ENCODE results near the gene DDX24. TPM values are rescaled to one million over a fixed set of nuclear protein-coding genes. Genes with fewer than 3 reads are reported as not detected.
A peak's percentile ranks its signal among the peaks of the same experiment; 100 is the strongest.
"Not testable (repeated sequence)": the region's sequence is repeated elsewhere in the genome, so short reads cannot be mapped to it uniquely, and the experiment has no call there.

The DDX24 gene
- total RNA-seq, 4 donors from 2014 or later = 182 to 252 (median 201) TPM

GRCh38 chr14:94077111-94077821 is 3.7 kb downstream of the DDX24 start:
- 39 to 43% methylated on average over 7 of the region's 7 CpGs for WGBS, 2 donors (ENCODE audit: low coverage in 1 of 2)
- peaks cover 0 to 7% (median 0%) of the 10 kb centered on the region in 3 donors for H3K9me3 ChIP-seq
- H3K36me3 ChIP-seq = peaks cover 0 to 42% of the 10 kb centered on the region in 2 donors
- H3K27me3 ChIP-seq = no peaks in the 10 kb centered on the region
- ATAC-seq = no peak
- peaks cover 19 to 57% (median 23%) of the 10 kb centered on the region in 3 donors for H3K4me1 ChIP-seq
- H3K4me3 ChIP-seq = peak overlapping the region; percentile 83 to 99
- H3K27ac ChIP-seq = no peak overlapping the region
- TF ChIP-seq CTCF (IDR thresholded peaks at IDR 0.05) (no peak), POLR2AphosphoS5 (IDR thresholded peaks at IDR 0.05) (no peak), EP300 (IDR thresholded peaks at IDR 0.05) (no peak), POLR2A (IDR thresholded peaks at IDR 0.05) (no peak)

DNA sequence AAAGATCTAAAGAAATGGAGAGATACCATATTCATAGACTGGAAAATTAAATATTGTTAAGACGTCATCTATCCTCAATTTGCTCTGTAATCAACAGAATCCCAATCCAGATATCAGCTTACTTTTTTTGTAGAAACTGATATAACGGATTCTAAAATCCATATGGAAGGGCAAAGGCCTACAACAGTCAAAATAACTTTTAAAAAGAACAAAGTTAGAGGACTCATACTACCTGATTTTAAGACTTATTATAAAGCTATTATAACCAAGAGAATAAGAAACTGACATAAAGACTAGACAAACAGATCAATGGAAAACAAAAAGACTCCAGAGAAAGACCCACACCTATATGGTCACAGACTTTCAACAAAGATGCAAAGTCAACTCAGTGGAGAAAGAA is 6.0 kb downstream of the DDX24 start:
- no peak overlapping the region for H3K4me3 ChIP-seq
- WGBS, 2 donors (ENCODE audit: low coverage in 1 of 2) = 90 to 95% methylated on average over 2 of the region's 2 CpGs
- no peak overlapping the region for H3K27ac ChIP-seq
- H3K9me3 ChIP-seq = peaks cover 0 to 7% (median 0%) of the 10 kb centered on the region in 3 donors
- H3K36me3 ChIP-seq = peaks cover 0 to 42% of the 10 kb centered on the region in 2 donors
- H3K4me1 ChIP-seq = peaks cover 18 to 61% (median 19%) of the 10 kb centered on the region in 3 donors
- TF ChIP-seq EP300 (IDR thresholded peaks at IDR 0.05) (no peak), POLR2AphosphoS5 (IDR thresholded peaks at IDR 0.05) (no peak), CTCF (IDR thresholded peaks at IDR 0.05) (no peak), POLR2A (IDR thresholded peaks at IDR 0.05) (no peak)
- no peaks in the 10 kb centered on the region for H3K27me3 ChIP-seq
- ATAC-seq = no peak

DNA sequence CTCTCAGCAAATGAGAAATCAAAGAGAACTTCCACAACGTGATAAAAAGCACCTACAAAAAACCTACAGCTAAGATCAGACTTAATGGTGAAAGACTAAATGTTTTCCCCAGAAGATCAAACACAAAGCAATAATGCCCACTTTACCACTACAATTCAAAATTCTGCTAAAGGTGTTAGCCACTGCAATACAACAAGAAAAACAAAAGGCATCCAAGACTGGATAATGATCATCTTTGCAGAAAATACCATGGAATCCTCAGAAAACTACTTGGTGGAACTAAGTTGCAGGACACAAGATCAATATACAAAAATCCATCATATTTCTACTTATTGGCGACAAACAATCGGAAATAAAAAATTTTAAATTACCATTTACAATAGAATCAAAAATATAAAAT is 6.5 kb downstream of the DDX24 start:
- Histone ChIP-seq H3K27ac (no peak overlapping the region), H3K9me3 (peaks cover 0 to 7% (median 0%) of the 10 kb centered on the region in 3 donors), H3K4me1 (peaks cover 18 to 58% (median 19%) of the 10 kb centered on the region in 3 donors), H3K36me3 (peaks cover 0 to 42% of the 10 kb centered on the region in 2 donors), H3K27me3 (no peaks in the 10 kb centered on the region), H3K4me3 (no peak overlapping the region)
- WGBS, 2 donors (ENCODE audit: low coverage in 1 of 2) = 89 to 97% methylated on average over 3 of the region's 3 CpGs
- no peak for ATAC-seq
- TF ChIP-seq CTCF (IDR thresholded peaks at IDR 0.05) = no peak
- TF ChIP-seq POLR2AphosphoS5 (IDR thresholded peaks at IDR 0.05) = no peak
- no peak for TF ChIP-seq POLR2A (IDR thresholded peaks at IDR 0.05)
- no peak for TF ChIP-seq EP300 (IDR thresholded peaks at IDR 0.05)

- H3K36me3 ChIP-seq = peaks cover 0 to 23% of the 10 kb centered on the region in 2 donors
- not testable (repeated sequence) for ATAC-seq, H3K27ac ChIP-seq, H3K27me3 ChIP-seq, H3K9me3 ChIP-seq, H3K4me3 ChIP-seq
- WGBS, 2 donors (ENCODE audit: low coverage in 1 of 2) = 90 to 95% methylated on average over 3 of the region's 3 CpGs
- peaks cover 2 to 40% (median 3%) of the 10 kb centered on the region in 3 donors for H3K4me1 ChIP-seq
Observed at GRCh38 chr14:94072076-94072475, 8.9 kb downstream of the DDX24 start.

DNA sequence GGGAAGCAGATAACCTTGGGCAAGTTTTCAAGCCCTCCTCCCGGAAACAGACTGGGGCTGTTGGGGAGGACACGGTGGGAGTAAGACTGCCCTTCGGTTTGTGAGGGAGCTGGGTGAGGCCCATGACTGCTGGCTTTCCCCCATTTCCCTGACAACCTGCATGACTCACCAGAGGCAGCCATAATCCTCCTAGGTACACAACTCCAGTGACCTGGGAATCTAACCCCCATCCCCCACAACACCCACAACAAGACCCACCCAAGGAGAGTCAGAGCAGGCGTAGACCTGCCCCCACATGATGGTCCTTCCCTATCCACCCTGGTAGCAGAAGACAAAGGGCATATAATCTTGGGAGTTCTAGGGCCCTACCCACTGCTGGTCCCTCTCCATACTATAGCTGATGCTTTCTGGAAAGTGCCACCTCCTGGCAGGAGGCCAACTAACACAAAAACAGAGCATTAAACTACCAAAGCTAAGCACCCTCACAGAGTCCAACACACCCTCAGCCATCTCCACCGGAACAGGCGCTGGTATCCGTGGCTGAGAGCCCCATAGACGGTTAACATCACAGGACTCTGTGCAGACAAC is 14.8 kb downstream of the DDX24 start:
- TF ChIP-seq POLR2AphosphoS5 (IDR thresholded peaks at IDR 0.05) (no peak), POLR2A (IDR thresholded peaks at IDR 0.05) (no peak)
- no peak overlapping the region for H3K4me3 ChIP-seq
- no peak for ATAC-seq
- no peaks in the 10 kb centered on the region for H3K27me3 ChIP-seq
- no peaks in the 10 kb centered on the region for H3K9me3 ChIP-seq
- H3K27ac ChIP-seq = peak overlapping the region in 1 of 4 donors; percentile 2
- H3K4me1 ChIP-seq = peaks cover 0 to 74% (median 23%) of the 10 kb centered on the region in 3 donors
- peaks cover 4 to 14% of the 10 kb centered on the region in 2 donors for H3K36me3 ChIP-seq
- 65% methylated on average over 4 of the region's 8 CpGs; no CpG with 5 or more reads in 1 of the 2 donors for WGBS, 2 donors (ENCODE audit: low coverage in 1 of 2)

Data from gastroesophageal sphincter (tissue), 4 donors.